Activated CD4-positive, alpha-beta T cell treated with anti-CD3 and anti-CD28 coated beads, Interleukin-2, Interleukin-6, amounts not matched to agents 100 ng/mL and 50 ng/mL, durations not matched to agents 16 hours and 8 hours (primary cell): ENCODE results near the gene NSUN7.

Experiments
- DNase-seq: peaks from one replicate; pipeline ENCODE4 v3.0.0-alpha.2; 2020

Gene NSUN7

GRCh38 chr4:40822420-40823166, 72.8 kb downstream of the NSUN7 start:
- DNase-seq: no peak

GRCh38 chr4:40825014-40825838, 75.5 kb downstream of the NSUN7 start:
- no peak for DNase-seq

GRCh38 chr4:40826821-40827220, 77.1 kb downstream of the NSUN7 start:
- no peak for DNase-seq

GRCh38 chr4:40827758-40828157, 78.0 kb downstream of the NSUN7 start:
- DNase-seq: no peak

GRCh38 chr4:40828661-40829060, 78.9 kb downstream of the NSUN7 start:
- no peak for DNase-seq

GRCh38 chr4:40829586-40829985, 79.8 kb downstream of the NSUN7 start:
- no peak for DNase-seq

GRCh38 chr4:40831146-40831907, 81.6 kb downstream of the NSUN7 start:
- no peak for DNase-seq

GRCh38 chr4:40832175-40832574, 82.4 kb downstream of the NSUN7 start:
- no peak for DNase-seq

- no peak for DNase-seq
Observed at GRCh38 chr4:40833212-40833611, 83.5 kb downstream of the NSUN7 start.

- no peak for DNase-seq
Observed at GRCh38 chr4:40837094-40837870, 87.5 kb downstream of the NSUN7 start.

- no peak for DNase-seq
Observed at GRCh38 chr4:40838742-40839141, 89.0 kb downstream of the NSUN7 start.

GRCh38 chr4:40840255-40840984, 90.7 kb downstream of the NSUN7 start:
- DNase-seq: no peak

GRCh38 chr4:40840985-40841571, 91.3 kb downstream of the NSUN7 start:
- peak; percentile 82 for DNase-seq

GRCh38 chr4:40842318-40842717, 92.6 kb downstream of the NSUN7 start:
- DNase-seq: no peak

- no peak for DNase-seq
Observed at GRCh38 chr4:40842725-40843423, 93.1 kb downstream of the NSUN7 start.

- DNase-seq: peak; percentile 67
Observed at GRCh38 chr4:40843696-40844095, 93.9 kb downstream of the NSUN7 start.

- no peak for DNase-seq
Observed at GRCh38 chr4:40844261-40844660, 94.5 kb downstream of the NSUN7 start.

- no peak for DNase-seq
Observed at GRCh38 chr4:40845154-40845835, 95.5 kb downstream of the NSUN7 start.

- DNase-seq: no peak
Observed at GRCh38 chr4:40846532-40846931, 96.8 kb downstream of the NSUN7 start.

- DNase-seq: no peak
Observed at GRCh38 chr4:40848251-40848650, 98.5 kb downstream of the NSUN7 start.
